ENCODE data around the gene METTL25B.

Gene METTL25B

GRCh38 chr1:156689953-156690674 is 38.2 kb upstream of the METTL25B start:
- no peak for TF ChIP-seq ZFX (IDR thresholded peaks at IDR 0.05; ENCODE audit: borderline replicate concordance)
- TF ChIP-seq, protein P1, sequence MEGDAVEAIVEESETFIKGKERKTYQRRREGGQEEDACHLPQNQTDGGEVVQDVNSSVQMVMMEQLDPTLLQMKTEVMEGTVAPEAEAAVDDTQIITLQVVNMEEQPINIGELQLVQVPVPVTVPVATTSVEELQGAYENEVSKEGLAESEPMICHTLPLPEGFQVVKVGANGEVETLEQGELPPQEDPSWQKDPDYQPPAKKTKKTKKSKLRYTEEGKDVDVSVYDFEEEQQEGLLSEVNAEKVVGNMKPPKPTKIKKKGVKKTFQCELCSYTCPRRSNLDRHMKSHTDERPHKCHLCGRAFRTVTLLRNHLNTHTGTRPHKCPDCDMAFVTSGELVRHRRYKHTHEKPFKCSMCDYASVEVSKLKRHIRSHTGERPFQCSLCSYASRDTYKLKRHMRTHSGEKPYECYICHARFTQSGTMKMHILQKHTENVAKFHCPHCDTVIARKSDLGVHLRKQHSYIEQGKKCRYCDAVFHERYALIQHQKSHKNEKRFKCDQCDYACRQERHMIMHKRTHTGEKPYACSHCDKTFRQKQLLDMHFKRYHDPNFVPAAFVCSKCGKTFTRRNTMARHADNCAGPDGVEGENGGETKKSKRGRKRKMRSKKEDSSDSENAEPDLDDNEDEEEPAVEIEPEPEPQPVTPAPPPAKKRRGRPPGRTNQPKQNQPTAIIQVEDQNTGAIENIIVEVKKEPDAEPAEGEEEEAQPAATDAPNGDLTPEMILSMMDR (IDR thresholded peaks at IDR 0.05), result no peak
- no peak overlapping the region for H3K27ac ChIP-seq

GRCh38 chr1:156690675-156691036 is 37.6 kb upstream of the METTL25B start:
- TF ChIP-seq, protein P1 (IDR thresholded peaks at IDR 0.05), result no peak
- TF ChIP-seq ZFX (IDR thresholded peaks at IDR 0.05; ENCODE audit: borderline replicate concordance), result no peak
- no peak overlapping the region for H3K27ac ChIP-seq

GRCh38 chr1:156691191-156691590 is 37.1 kb upstream of the METTL25B start:
- TF ChIP-seq, protein P1 (IDR thresholded peaks at IDR 0.05), result no peak
- H3K27ac ChIP-seq, result no peak overlapping the region

DNA sequence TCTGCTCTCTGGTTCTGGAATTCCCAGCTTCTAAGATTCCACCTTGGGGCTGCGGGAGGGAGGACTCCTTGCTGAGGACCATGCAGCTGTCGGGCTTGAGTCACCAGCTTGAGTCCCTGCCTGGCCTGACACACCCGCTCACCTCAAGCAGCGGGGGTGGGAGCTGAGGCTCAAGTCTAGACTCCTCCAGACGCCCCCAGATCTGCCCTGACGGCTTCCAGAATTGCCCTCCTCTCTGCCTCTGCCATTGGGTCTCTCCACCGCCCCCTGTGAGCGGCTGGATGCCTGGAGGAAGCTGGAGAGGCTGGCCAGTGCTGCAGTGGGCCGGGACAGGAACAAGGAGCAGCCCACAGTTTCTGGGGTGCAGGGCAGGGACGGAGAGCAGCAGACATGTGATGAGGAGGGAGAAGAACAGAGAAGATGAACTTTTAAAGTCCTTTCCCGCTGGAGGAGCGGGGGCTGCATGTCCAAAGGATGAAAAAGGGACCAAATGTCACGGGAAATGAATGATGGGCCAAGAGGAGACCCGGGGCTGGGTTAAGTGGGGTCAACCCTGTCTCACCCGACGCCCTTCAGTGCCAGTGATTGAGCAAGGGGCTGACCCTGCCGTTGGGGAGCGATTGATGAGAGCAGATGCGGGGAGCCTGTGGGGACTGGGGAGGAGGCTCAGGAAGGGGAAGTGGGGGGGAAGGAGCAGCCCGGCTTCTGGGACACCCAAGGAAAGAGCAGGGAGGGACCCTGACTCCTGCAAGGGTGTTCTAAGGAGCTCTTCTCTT is 36.4 kb upstream of the METTL25B start:
- TF ChIP-seq, protein P1 (IDR thresholded peaks at IDR 0.05), result no peak
- no peak for TF ChIP-seq ZFX (IDR thresholded peaks at IDR 0.05; ENCODE audit: borderline replicate concordance)

DNA sequence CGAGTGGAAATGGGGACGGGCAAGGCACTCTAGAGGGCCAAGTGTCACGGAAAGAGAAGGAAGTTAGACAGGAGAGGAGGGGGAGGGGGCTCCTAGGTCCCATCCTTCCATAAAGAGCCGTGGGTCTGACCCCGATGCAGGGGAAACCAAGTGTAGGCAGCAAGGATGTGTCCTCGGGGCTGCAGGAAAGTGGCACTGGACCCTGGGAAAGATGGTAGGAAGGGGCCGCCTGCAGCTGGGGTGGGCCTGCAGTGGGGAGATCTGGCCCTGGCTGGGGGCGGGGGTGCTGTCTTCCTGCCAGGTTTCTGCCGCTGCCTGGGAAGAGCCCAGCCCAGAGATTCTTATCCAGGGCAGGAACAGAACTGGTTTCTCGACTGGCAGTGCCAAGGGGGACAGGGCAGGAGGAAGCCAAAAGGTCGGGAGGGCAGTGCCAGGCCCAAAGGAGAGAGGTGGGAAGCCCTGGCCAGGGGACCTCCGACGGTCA is 35.8 kb upstream of the METTL25B start:
- no peak for TF ChIP-seq ZFX (IDR thresholded peaks at IDR 0.05; ENCODE audit: borderline replicate concordance)
- TF ChIP-seq, protein P1 (IDR thresholded peaks at IDR 0.05), result no peak
- no peak overlapping the region for H3K27ac ChIP-seq

More for the DNA sequence above, 36.4 kb upstream of the METTL25B start:
- H3K27ac ChIP-seq, result no peak overlapping the region

DNA sequence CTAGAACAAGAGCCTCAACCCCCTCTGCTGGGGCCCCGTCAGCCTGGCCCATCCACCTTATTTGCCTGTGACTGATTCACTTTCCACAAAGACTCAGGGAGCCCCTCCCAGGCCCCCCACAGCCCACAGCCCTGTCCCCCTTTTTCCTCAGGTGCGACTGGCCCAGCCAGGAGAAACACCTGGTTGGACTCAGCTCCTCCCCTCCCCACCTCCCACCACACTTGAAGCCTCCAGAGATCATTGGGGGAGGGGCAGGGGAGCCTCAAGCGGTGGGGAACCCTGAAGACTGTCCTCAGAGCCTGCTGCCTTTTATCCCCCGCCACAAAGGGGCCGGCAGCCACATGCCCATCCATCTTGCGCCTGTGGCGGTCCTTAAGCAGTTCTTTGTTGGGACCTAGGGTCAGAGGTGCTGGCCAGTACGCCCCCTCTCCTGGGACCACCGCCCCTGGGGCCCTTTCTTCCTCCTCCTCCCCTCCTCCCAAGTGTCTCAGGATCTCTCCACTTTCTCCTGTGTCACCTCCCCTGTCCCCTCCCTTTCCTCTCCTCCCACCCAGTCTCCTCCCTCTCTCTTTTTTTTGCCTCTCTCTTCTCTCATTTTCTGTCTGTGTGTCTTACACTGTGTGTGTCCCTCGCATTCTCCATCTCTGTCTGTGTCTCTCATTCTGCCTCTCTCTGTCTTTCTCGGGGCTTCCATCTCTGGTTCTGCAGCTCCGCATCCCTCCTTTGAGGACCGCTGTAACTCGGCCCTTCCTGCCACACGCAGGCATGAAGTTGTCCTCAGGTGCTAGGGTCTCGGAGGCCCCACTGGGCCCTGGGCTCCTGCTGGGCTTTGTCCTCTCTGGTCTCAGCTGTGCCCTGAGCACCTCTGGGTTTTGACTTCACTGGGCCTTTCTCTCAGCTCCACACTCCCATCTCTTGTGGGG is 35.1 kb upstream of the METTL25B start:
- TF ChIP-seq, protein P1 (IDR thresholded peaks at IDR 0.05), result no peak
- TF ChIP-seq ZFX (IDR thresholded peaks at IDR 0.05; ENCODE audit: borderline replicate concordance), result no peak
- no peak overlapping the region for H3K27ac ChIP-seq

Measured in 22Rv1 (cell line).